SK-N-SH (cell line): Measurements from ENCODE around the gene LNPEP. TPM values are rescaled to one million over a fixed set of nuclear protein-coding genes. Genes with fewer than 3 reads are reported as not detected.
A peak's percentile ranks its signal among the peaks of the same experiment; 100 is the strongest.

Source experiments
- CTCF ChIA-PET: fragments of 300-600, 350-600 bp; formaldehyde crosslinking; extraction: SDS; loops from one replicate; lab custom pipeline; 2021; lab: Yijun Ruan, JAX
- POLR2A ChIA-PET: fragments of 350-600 bp; sonication (Branson Sonifier 250); formaldehyde crosslinking; extraction: SDS; loops from one replicate; lab custom pipeline; 2020; ENCODE audit warnings: antibody characterized with exemption, inconsistent platforms; lab: Yijun Ruan, JAX
- DNase-seq: peaks from one replicate; pipeline ENCODE4 v3.0.0; 2012
- H2AFZ ChIP-seq: fragments of 200-600 bp; sonication (generic); 2 replicates; pipeline ENCODE4 v1.8.1; 2016; ENCODE audit warnings: antibody characterized with exemption, mild to moderate bottlenecking, low read depth
- H3F3A ChIP-seq: fragments of 200-600 bp; sonication (generic); replicated peaks from 2 replicates; pipeline ENCODE3; 2016; ENCODE audit warnings: antibody characterized with exemption, mild to moderate bottlenecking; ENCODE audit not compliant: insufficient read depth
- H3K27ac ChIP-seq, 2 experiments: fragments of 200-500 bp in 1 of 2; fragments of 200-600 bp in 1 of 2; sonication (Bioruptor generic) in 1 of 2; sonication (generic), shearing (Covaris generic) in 1 of 2; 2 replicates each; pipeline versions ENCODE4 v1.5.1 to v1.6.1; 2014 to 2016; ENCODE audit warnings: low read depth in 2 of 2, inconsistent platforms in 1 of 2, low read length in 1 of 2, mild to moderate bottlenecking in 1 of 2, mixed read lengths in 1 of 2
- H3K27me3 ChIP-seq: fragments of 200-600 bp; sonication (generic), shearing (Covaris generic); 2 replicates; pipeline ENCODE4 v1.6.1; 2016; ENCODE audit warnings: mixed run types; ENCODE audit not compliant: insufficient read depth
- H3K36me3 ChIP-seq, 2 experiments: fragments of 200-500 bp in 1 of 2; fragments of 200-600 bp in 1 of 2; sonication (Bioruptor generic) in 1 of 2; sonication (generic) in 1 of 2; replicated peaks in 1 of 2; 2 replicates each; pipeline versions ENCODE3 to v1.5.1; 2014 to 2016; ENCODE audit warnings: low read length in 1 of 2, mild to moderate bottlenecking in 1 of 2; ENCODE audit not compliant: insufficient read depth in 2 of 2, control insufficient read depth in 1 of 2
- H3K4me1 ChIP-seq, 2 experiments: fragments of 200-500 bp in 1 of 2; fragments of 200-600 bp in 1 of 2; sonication (Bioruptor generic) in 1 of 2; sonication (generic), shearing (Covaris generic) in 1 of 2; 2 replicates each; pipeline versions ENCODE4 v1.5.1 to v1.6.1; 2014 to 2016; ENCODE audit warnings: low read depth in 1 of 2, low read length in 1 of 2, mixed run types in 1 of 2; ENCODE audit not compliant: insufficient read depth in 2 of 2, control insufficient read depth in 1 of 2
- H3K4me2 ChIP-seq: fragments of 200-600 bp; sonication (generic), shearing (Covaris generic); 2 replicates; pipeline ENCODE4 v1.6.1; 2017; ENCODE audit warnings: mixed run types
- H3K4me3 ChIP-seq, 2 experiments: fragments of 200-500 bp in 1 of 2; fragments of 200-600 bp in 1 of 2; sonication (Bioruptor generic) in 1 of 2; sonication (generic), shearing (Covaris generic) in 1 of 2; 2 replicates each; pipeline versions ENCODE4 v1.5.1 to v1.8.1; 2014 to 2016; ENCODE audit warnings: low read depth in 2 of 2, inconsistent platforms in 1 of 2, low read length in 1 of 2, mild to moderate bottlenecking in 1 of 2, mixed read lengths in 1 of 2, moderate library complexity in 1 of 2
- H3K79me2 ChIP-seq: fragments of 200-600 bp; sonication (generic); 2 replicates; pipeline ENCODE4 v1.8.1; 2017; ENCODE audit warnings: mild to moderate bottlenecking; ENCODE audit not compliant: insufficient read depth
- H3K9ac ChIP-seq: fragments of 200-600 bp; sonication (generic); 2 replicates; pipeline ENCODE4 v1.6.1; 2017; ENCODE audit warnings: mixed run types
- H3K9me2 ChIP-seq: fragments of 200-600 bp; sonication (generic); 2 replicates; pipeline ENCODE4 v1.6.1; 2017; ENCODE audit warnings: mixed run types
- H3K9me3 ChIP-seq: fragments of 200-600 bp; sonication (generic); 2 replicates; pipeline ENCODE4 v1.6.1; 2017; ENCODE audit warnings: mixed run types, mild to moderate bottlenecking, moderate library complexity
- H4K20me1 ChIP-seq: fragments of 200-600 bp; sonication (generic); 2 replicates; pipeline ENCODE4 v1.6.1; 2017; ENCODE audit warnings: mild to moderate bottlenecking, mixed run types; ENCODE audit not compliant: insufficient read depth
- CHD2 ChIP-seq: fragments of 150-350 bp; IDR thresholded peaks from 2 replicates; pipeline ENCODE4 v1.6.1; 2018; ENCODE audit warnings: low read length; ENCODE audit not compliant: partially characterized antibody
- CTCF ChIP-seq: fragments of 200-600 bp; sonication (generic); IDR thresholded peaks from 2 replicates; pipeline ENCODE4 v1.6.1; 2017; ENCODE audit warnings: antibody characterized with exemption, mild to moderate bottlenecking, moderate library complexity
- ELF1 ChIP-seq: IDR thresholded peaks from 2 replicates; pipeline ENCODE4 v1.4.0; 2012
- EZH2phosphoT487 ChIP-seq: fragments of 200-600 bp; sonication (generic); IDR thresholded peaks from 2 replicates; pipeline ENCODE4 v1.6.1; 2017; ENCODE audit warnings: low read depth, mixed run types, mild to moderate bottlenecking, antibody characterized with exemption, moderate library complexity, borderline replicate concordance
- FOXJ3 ChIP-seq: sonication (generic); formaldehyde crosslinking; IDR thresholded peaks from 2 replicates; pipeline ENCODE4 v1.5.1; 2020; ENCODE audit warnings: mild to moderate bottlenecking, missing genetic modification reagents
- FOXM1 ChIP-seq: IDR thresholded peaks from 2 replicates; pipeline ENCODE4 v1.4.0; 2012; ENCODE audit warnings: low read depth, mild to moderate bottlenecking
- GABPA ChIP-seq: IDR thresholded peaks from 2 replicates; pipeline ENCODE4 v1.4.0; 2012; ENCODE audit warnings: low read depth, mild to moderate bottlenecking
- IRF3 ChIP-seq: fragments of 150-350 bp; IDR thresholded peaks from 2 replicates; pipeline ENCODE4 v1.6.1; 2016; ENCODE audit warnings: mild to moderate bottlenecking, low read depth, low read length
- JUND ChIP-seq: IDR thresholded peaks from 2 replicates; pipeline ENCODE4 v1.4.0; 2012
- NFIC ChIP-seq: IDR thresholded peaks from 2 replicates; pipeline ENCODE4 v1.4.0; 2012; ENCODE audit warnings: borderline replicate concordance
- RAD21 ChIP-seq: IDR thresholded peaks from 2 replicates; pipeline ENCODE4 v1.6.1; 2012; ENCODE audit warnings: mild to moderate bottlenecking, low read length
- SIN3A ChIP-seq: IDR thresholded peaks from 2 replicates; pipeline ENCODE4 v1.6.1; 2012; ENCODE audit warnings: low read depth, mild to moderate bottlenecking, low read length, moderate library complexity, borderline replicate concordance
- SMC3 ChIP-seq: IDR thresholded peaks from 2 replicates; pipeline ENCODE4 v1.6.1; 2012; ENCODE audit warnings: low read depth, low read length, improper control_type of control experiment
- TAF1 ChIP-seq: IDR thresholded peaks from 2 replicates; pipeline ENCODE4 v1.6.1; 2012; ENCODE audit warnings: low read depth, mild to moderate bottlenecking, low read length, moderate library complexity, borderline replicate concordance
- TEAD4 ChIP-seq: IDR thresholded peaks from 2 replicates; pipeline ENCODE4 v1.4.0; 2012; ENCODE audit warnings: mild to moderate bottlenecking, borderline replicate concordance; ENCODE audit not compliant: insufficient read depth
- USF2 ChIP-seq: fragments of 150-350 bp; IDR thresholded peaks from 2 replicates; pipeline ENCODE4 v1.6.1; 2017; ENCODE audit warnings: antibody characterized with exemption, low read length, low read depth, borderline replicate concordance
- ZBTB33 ChIP-seq: IDR thresholded peaks from 2 replicates; pipeline ENCODE4 v1.4.0; 2012; ENCODE audit warnings: low read depth, borderline replicate concordance
- WGBS: methylation state at CpG from one replicate; pipeline ENCODE4 v1.1.6; 2017; ENCODE audit warnings: low lambda C conversion rate; 5-methylcytosine and 5-hydroxymethylcytosine counted together
- polyA plus RNA-seq, 3 experiments: library from polyadenylated mRNA; depleted of rRNA; stranded (reverse); fragments of >200 nt; gene quantifications; 2 replicates each; pipeline ENCODE4 v1.2.3, GENCODE V29; 2012

Gene LNPEP
- polyA plus RNA-seq, 1 of the 3 experiments (the other 2 are of a cell fraction) = 4.3 TPM

GRCh38 chr5:97009212-97009898, 73.5 kb downstream of the LNPEP start:
- Histone ChIP-seq H3K27me3 (no peaks in the 10 kb centered on the region), H4K20me1 (no peaks in the 10 kb centered on the region), H3K4me1 (no peaks in the 10 kb centered on the region), H3K9ac (no peak overlapping the region), H3K79me2 (no peaks in the 10 kb centered on the region), H3K9me3 (no peaks in the 10 kb centered on the region), H3K4me3 (no peak overlapping the region), H3K9me2 (no peaks in the 10 kb centered on the region)
- CTCF ChIA-PET = interaction anchor here (0.7 to 4.2 kb wide), 3 partner anchors 12 to 611 kb away, joined by 3 to 18 read pairs (median 4); no protein-coding TSS in a partner anchor
- POLR2A ChIA-PET = no interaction called here
- no peak for TF ChIP-seq FOXM1
- no peak for TF ChIP-seq SIN3A
- no peak for TF ChIP-seq NFIC
- no peak for TF ChIP-seq EZH2phosphoT487
- no peak for TF ChIP-seq ELF1
- no peak for TF ChIP-seq FOXJ3 (CRISPR knock-in tag)
- TF ChIP-seq ZBTB33 = no peak
- TF ChIP-seq, all 33 proteins: peak for 0
- H2AFZ ChIP-seq = no peak overlapping the region
- peak; percentile 3 for DNase-seq
- WGBS = 84% methylated on average over 3 of the region's 3 CpGs
- H3K27ac ChIP-seq = no peak overlapping the region
- H3K4me2 ChIP-seq = no peak overlapping the region
- H3K36me3 ChIP-seq = peaks cover 14 to 41% of the 10 kb centered on the region in 2 experiments
- peaks cover 4% of the 10 kb centered on the region for H3F3A ChIP-seq

GRCh38 chr5:97009921-97010320, 74.0 kb downstream of the LNPEP start:
- H3K4me1 ChIP-seq = no peaks in the 10 kb centered on the region
- 91% methylated on average over 1 of the region's 1 CpG for WGBS
- TF ChIP-seq GABPA (no peak), IRF3 (no peak), SMC3 (no peak), USF2 (no peak), CTCF (no peak), JUND (no peak), CHD2 (no peak), RAD21 (no peak), TAF1 (no peak), TEAD4 (no peak), EZH2phosphoT487 (no peak)
- H2AFZ ChIP-seq = no peak overlapping the region
- H3K4me3 ChIP-seq = no peak overlapping the region
- POLR2A ChIA-PET = no interaction called here
- CTCF ChIA-PET = interaction anchor here (1.4 to 4.2 kb wide), 2 partner anchors 13 to 257 kb away, joined by 4 to 18 read pairs; no protein-coding TSS in a partner anchor
- peaks cover 8% of the 10 kb centered on the region for H3F3A ChIP-seq
- no peaks in the 10 kb centered on the region for H3K27me3 ChIP-seq
- H3K9me3 ChIP-seq = no peaks in the 10 kb centered on the region
- no peak overlapping the region for H3K9ac ChIP-seq
- no peak for DNase-seq
- no peaks in the 10 kb centered on the region for H3K79me2 ChIP-seq
- H4K20me1 ChIP-seq = no peaks in the 10 kb centered on the region
- no peak overlapping the region for H3K4me2 ChIP-seq
- H3K27ac ChIP-seq = no peak overlapping the region
- H3K36me3 ChIP-seq = peaks cover 16 to 42% of the 10 kb centered on the region in 2 experiments
- H3K9me2 ChIP-seq = no peaks in the 10 kb centered on the region
